Endothelial cell of umbilical vein (primary cell): ENCODE measurements around the gene CD276. TPM values are rescaled to one million over a fixed set of nuclear protein-coding genes. Genes with fewer than 3 reads are reported as not detected.

ENCODE experiments used
- BruUV-seq: library from RNA; stranded (reverse); fragments of 400-500 nt; replicated peaks from 2 replicates; lab custom pipeline; 2021; lab: Mats Ljungman, UMichigan
- CTCF ChIA-PET: fragments of 300-600, 350-600 bp; sonication (Branson Sonifier 250); formaldehyde crosslinking; loops from one replicate; lab custom pipeline; 2021; ENCODE audit warnings: antibody characterized with exemption, inconsistent platforms; lab: Charles Lee
- POLR2A ChIA-PET: fragments of 300-600, 350-600 bp; sonication (Branson Sonifier 250); formaldehyde crosslinking; loops from one replicate; lab custom pipeline; 2021; ENCODE audit warnings: antibody characterized with exemption, inconsistent platforms; lab: Charles Lee
- DNase-seq: peaks from one replicate; pipeline ENCODE4 v3.0.0-alpha.2; 2011; ENCODE audit warnings: low read depth, low spot score
- FAIRE-seq: peaks from 2 replicates; lab custom pipeline; 2011; peaks lifted over from hg19 to GRCh38; lab: Jason Lieb, UNC
- H2AFZ ChIP-seq: 2 replicates; pipeline ENCODE4 v1.6.0; 2012; ENCODE audit warnings: low read depth, low read length, control low read depth, inconsistent platforms
- H3K27ac ChIP-seq: 2 replicates; pipeline ENCODE4 v1.5.1; 2011; ENCODE audit warnings: low read depth, mild to moderate bottlenecking, control low read depth, low read length, moderate library complexity; ENCODE audit not compliant: insufficient read depth
- H3K27me3 ChIP-seq, 2 experiments: 2 replicates each; pipeline versions ENCODE4 v1.6.0 to v1.6.1; 2011; ENCODE audit warnings: low read length in 2 of 2, mixed read lengths in 1 of 2; ENCODE audit not compliant: control insufficient read depth in 2 of 2, insufficient read depth in 2 of 2
- H3K36me3 ChIP-seq, 2 experiments: 2 replicates in 1 of 2; 3 replicates in 1 of 2; pipeline ENCODE4 v1.5.1; 2011; ENCODE audit warnings: low read length in 2 of 2, mild to moderate bottlenecking in 1 of 2, moderate library complexity in 1 of 2; ENCODE audit not compliant: control insufficient read depth in 2 of 2, insufficient read depth in 2 of 2; ENCODE audit errors: extremely low read depth in 1 of 2
- H3K4me1 ChIP-seq: 3 replicates; pipeline ENCODE4 v1.5.1; 2011; ENCODE audit warnings: mild to moderate bottlenecking, low read length; ENCODE audit not compliant: control insufficient read depth, insufficient read depth; ENCODE audit errors: extremely low read depth
- H3K4me2 ChIP-seq: 2 replicates; pipeline ENCODE4 v1.6.1; 2011; ENCODE audit warnings: low read length, control low read depth, mixed read lengths; ENCODE audit not compliant: insufficient read depth
- H3K4me3 ChIP-seq, 3 experiments: fragments of 200-600 bp in 1 of 3; sonication (generic), shearing (Covaris generic) in 1 of 3; replicated peaks in 1 of 3; 2 replicates each; pipeline ENCODE4 v1.5.1; 2011 to 2016; ENCODE audit warnings: control low read depth in 3 of 3, low read length in 3 of 3, mild to moderate bottlenecking in 2 of 3, inconsistent platforms in 1 of 3, low read depth in 1 of 3, moderate library complexity in 1 of 3; ENCODE audit not compliant: insufficient read depth in 1 of 3
- H3K79me2 ChIP-seq: 2 replicates; pipeline ENCODE4 v1.6.0; 2012; ENCODE audit warnings: low read length, inconsistent platforms; ENCODE audit not compliant: control insufficient read depth, insufficient read depth
- H3K9ac ChIP-seq: replicated peaks from 2 replicates; pipeline ENCODE3; 2011; ENCODE audit warnings: low read length, control low read depth; ENCODE audit not compliant: insufficient read depth; ENCODE audit errors: extremely low read depth
- H3K9me1 ChIP-seq: replicated peaks from 3 replicates; pipeline ENCODE4 v1.6.0; 2011; ENCODE audit warnings: mild to moderate bottlenecking, low read length; ENCODE audit not compliant: control insufficient read depth, insufficient read depth; ENCODE audit errors: extremely low read depth
- H3K9me3 ChIP-seq: replicated peaks from 2 replicates; pipeline ENCODE4 v1.5.1; 2012; ENCODE audit warnings: low read length, inconsistent platforms; ENCODE audit not compliant: control insufficient read depth, insufficient read depth
- H4K20me1 ChIP-seq: replicated peaks from 2 replicates; pipeline ENCODE3; 2011; ENCODE audit warnings: mild to moderate bottlenecking, low read length; ENCODE audit not compliant: control insufficient read depth, insufficient read depth; ENCODE audit errors: extremely low read depth
- FOS ChIP-seq: IDR thresholded peaks from 2 replicates; pipeline ENCODE4 v1.6.1; 2011; ENCODE audit warnings: mild to moderate bottlenecking, low read length, moderate library complexity, borderline replicate concordance; ENCODE audit not compliant: insufficient read depth
- GATA2 ChIP-seq: IDR thresholded peaks from 2 replicates; pipeline ENCODE4 v1.7.0; 2011; ENCODE audit warnings: low read depth, mild to moderate bottlenecking, moderate library complexity, mixed read lengths, low read length; ENCODE audit not compliant: insufficient read length, insufficient read depth
- JUN ChIP-seq: IDR thresholded peaks from 2 replicates; pipeline ENCODE4 v1.6.1; 2011; ENCODE audit warnings: borderline replicate concordance, low read depth; ENCODE audit not compliant: insufficient read length, insufficient read depth
- MYC ChIP-seq: IDR thresholded peaks from one replicate; pipeline ENCODE4 v1.6.1; 2011; ENCODE audit warnings: mild to moderate bottlenecking, low read depth, low read length
- POLR2A ChIP-seq: IDR thresholded peaks from 2 replicates; pipeline ENCODE4 v1.6.1; 2012; ENCODE audit warnings: low read depth, mild to moderate bottlenecking, control low read depth, low read length
- POLR2AphosphoS5 ChIP-seq: IDR thresholded peaks from 2 replicates; pipeline ENCODE4 v1.6.1; 2012; ENCODE audit warnings: low read depth, mild to moderate bottlenecking, control low read depth, low read length, moderate library complexity; ENCODE audit not compliant: insufficient read depth
- dilution Hi-C: fragments of 300-500 bp; cut with MboI; formaldehyde crosslinking; loops from one replicate; pipeline ENCODE4 v1.15.0; 2019; ENCODE audit warnings: low sequenced_read_pairs; ENCODE audit not compliant: extremely low pct_ligation_motif_present
- intact Hi-C: fragments of 100-400 bp; cut with micrococcal nuclease; formaldehyde crosslinking; loops from one replicate; pipeline ENCODE4 v1.10.0; 2022
- polyA plus RNA-seq, 4 experiments: library from polyadenylated mRNA; depleted of rRNA in 3 of 4; stranded (reverse) in 3 of 4; unstranded in 1 of 4; fragments of >200 nt; gene quantifications; 2 replicates each; pipeline versions ENCODE4 v1.2.1 to v1.2.3, GENCODE V29; 2011 to 2012; ENCODE audit warnings: missing spikeins in 1 of 4
- total RNA-seq: library from RNA; stranded (reverse); gene quantifications from 2 replicates; pipeline ENCODE4 v1.2.3, GENCODE V29; 2021
- TF ChIP-seq, protein P1 (sequence below), 2 donors: IDR thresholded peaks; 1 replicate in 1 of 2; 2 replicates in 1 of 2; pipeline ENCODE4 v1.5.1; 2011; ENCODE audit warnings: low read length in 2 of 2, mild to moderate bottlenecking in 2 of 2, moderate library complexity in 2 of 2, control low read depth in 1 of 2, inconsistent platforms in 1 of 2, low read depth in 1 of 2; ENCODE audit not compliant: insufficient read depth in 1 of 2; ENCODE audit errors: extremely low read depth in 1 of 2
- TF ChIP-seq, protein P2 (sequence below): IDR thresholded peaks from 2 replicates; pipeline ENCODE4 v1.6.1; 2011; ENCODE audit not compliant: insufficient read depth, insufficient read length

Gene CD276
- total and polyA plus RNA-seq, 2 donors (not counting 3 experiments of a cell fraction or from before 2014, with no cell fraction given) = 73.6 to 85.7 TPM

GRCh38 chr15:73747847-73748590 is 63.8 kb downstream of the CD276 start:
- no TSS peak for BruUV-seq
- ChIA-PET CTCF (interaction anchor here (1.2 to 1.6 kb wide), 2 partner anchors 9 to 43 kb away, joined by 3 to 7 read pairs; no protein-coding TSS in a partner anchor), POLR2A (no interaction called here)
- H3K27ac ChIP-seq = no peak overlapping the region
- no peaks in the 10 kb centered on the region for H3K4me1 ChIP-seq
- H3K9ac ChIP-seq = no peak overlapping the region
- H3K27me3 ChIP-seq = peaks cover 17 to 25% of the 10 kb centered on the region in 2 experiments
- intact Hi-C loops (no loop called here), dilution Hi-C loops (no loop called here)
- H3K4me2 ChIP-seq = no peak overlapping the region
- no peak overlapping the region for H3K4me3 ChIP-seq
- H4K20me1 ChIP-seq = no peaks in the 10 kb centered on the region
- TF ChIP-seq FOS (no peak), POLR2AphosphoS5 (no peak), POLR2A (no peak), GATA2 (no peak), JUN (no peak), MYC (no peak)
- TF ChIP-seq, protein P1, sequence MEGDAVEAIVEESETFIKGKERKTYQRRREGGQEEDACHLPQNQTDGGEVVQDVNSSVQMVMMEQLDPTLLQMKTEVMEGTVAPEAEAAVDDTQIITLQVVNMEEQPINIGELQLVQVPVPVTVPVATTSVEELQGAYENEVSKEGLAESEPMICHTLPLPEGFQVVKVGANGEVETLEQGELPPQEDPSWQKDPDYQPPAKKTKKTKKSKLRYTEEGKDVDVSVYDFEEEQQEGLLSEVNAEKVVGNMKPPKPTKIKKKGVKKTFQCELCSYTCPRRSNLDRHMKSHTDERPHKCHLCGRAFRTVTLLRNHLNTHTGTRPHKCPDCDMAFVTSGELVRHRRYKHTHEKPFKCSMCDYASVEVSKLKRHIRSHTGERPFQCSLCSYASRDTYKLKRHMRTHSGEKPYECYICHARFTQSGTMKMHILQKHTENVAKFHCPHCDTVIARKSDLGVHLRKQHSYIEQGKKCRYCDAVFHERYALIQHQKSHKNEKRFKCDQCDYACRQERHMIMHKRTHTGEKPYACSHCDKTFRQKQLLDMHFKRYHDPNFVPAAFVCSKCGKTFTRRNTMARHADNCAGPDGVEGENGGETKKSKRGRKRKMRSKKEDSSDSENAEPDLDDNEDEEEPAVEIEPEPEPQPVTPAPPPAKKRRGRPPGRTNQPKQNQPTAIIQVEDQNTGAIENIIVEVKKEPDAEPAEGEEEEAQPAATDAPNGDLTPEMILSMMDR (IDR thresholded peaks at IDR 0.05; ENCODE audit: extremely low read depth in 1 of 2, insufficient read depth in 1 of 2, low read depth in 1 of 2, low read length in 2 of 2) = no peak
- TF ChIP-seq, protein P2, sequence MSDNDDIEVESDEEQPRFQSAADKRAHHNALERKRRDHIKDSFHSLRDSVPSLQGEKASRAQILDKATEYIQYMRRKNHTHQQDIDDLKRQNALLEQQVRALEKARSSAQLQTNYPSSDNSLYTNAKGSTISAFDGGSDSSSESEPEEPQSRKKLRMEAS = no peak
- H3K36me3 ChIP-seq = no peaks in the 10 kb centered on the region
- no peak overlapping the region for H2AFZ ChIP-seq
- H3K9me3 ChIP-seq = no peaks in the 10 kb centered on the region
- no peaks in the 10 kb centered on the region for H3K79me2 ChIP-seq
- no peaks in the 10 kb centered on the region for H3K9me1 ChIP-seq
- no peak for FAIRE-seq
- DNase-seq = no peak
